GM12878 (cell line): ENCODE results near the gene NFILZ. TPM values are rescaled to one million over a fixed set of nuclear protein-coding genes. Genes with fewer than 3 reads are reported as not detected.

Source experiments
- FOXK2 ChIP-seq: fragments of 450-650 bp; IDR thresholded peaks from 2 replicates; pipeline ENCODE4 v1.6.1; 2017; ENCODE audit warnings: mild to moderate bottlenecking, moderate library complexity
- GABPA ChIP-seq: IDR thresholded peaks from 2 replicates; pipeline ENCODE4 v1.6.1; 2014; ENCODE audit warnings: antibody characterized with exemption, low read depth, mild to moderate bottlenecking, inconsistent platforms
- KAT2A ChIP-seq: conservative IDR thresholded peaks from 2 replicates; pipeline ENCODE4 v1.6.1; 2011; ENCODE audit warnings: low read depth, low read length; ENCODE audit not compliant: control insufficient read depth
- NFYB ChIP-seq: IDR thresholded peaks from 2 replicates; pipeline ENCODE4 v1.6.1; 2011; ENCODE audit warnings: low read depth, mild to moderate bottlenecking, low read length, improper control_type of control experiment, moderate library complexity; ENCODE audit not compliant: insufficient read depth
- PKNOX1 ChIP-seq: fragments of 450-650 bp; IDR thresholded peaks from 2 replicates; pipeline ENCODE4 v1.6.1; 2016; ENCODE audit warnings: mild to moderate bottlenecking
- SREBF2 ChIP-seq: IDR thresholded peaks from 2 replicates; pipeline ENCODE4 v1.6.1; 2012; ENCODE audit warnings: mild to moderate bottlenecking, low read length
- TBL1XR1 ChIP-seq: IDR thresholded peaks from 2 replicates; pipeline ENCODE4 v1.6.1; 2012; ENCODE audit warnings: low read depth, low read length, improper control_type of control experiment
- ZBTB11 ChIP-seq: fragments of 450-650 bp; formaldehyde crosslinking; IDR thresholded peaks from 2 replicates; pipeline ENCODE4 v1.5.0; 2022; ENCODE audit warnings: mild to moderate bottlenecking, missing genetic modification characterization
- ZBTB33 ChIP-seq: fragments of 450-650 bp; IDR thresholded peaks from 2 replicates; pipeline ENCODE4 v1.6.1; 2017; ENCODE audit warnings: mild to moderate bottlenecking
- ZBTB40 ChIP-seq: fragments of 450-650 bp; IDR thresholded peaks from 2 replicates; pipeline ENCODE4 v1.6.1; 2016; ENCODE audit warnings: mild to moderate bottlenecking, moderate library complexity, borderline replicate concordance
- polyA plus RNA-seq, 11 experiments: library from polyadenylated mRNA; depleted of rRNA in 4 of 11; unstranded in 6 of 11; stranded (reverse) in 5 of 11; fragments of >200 nt; fragmentation: Nextera tagmentation in 4 of 11; fragmentation: Illumina TruSeq in 1 of 11; extraction: Ambion mirVana in 4 of 11; extraction: Trizol in 1 of 11; gene quantifications; 1 replicate in 1 of 11; 2 replicates in 10 of 11; pipeline versions ENCODE4 v1.2.1 to v1.2.3, GENCODE V29; 2011 to 2016; ENCODE audit warnings: inconsistent platforms in 2 of 11, missing spikeins in 2 of 11, low read depth in 1 of 11
- total RNA-seq, 4 experiments: library from RNA; depleted of rRNA in 3 of 4; stranded (reverse); fragments of >200 nt in 3 of 4; fragmentation: Illumina TruSeq in 1 of 4; extraction: Trizol in 1 of 4; gene quantifications; 2 replicates each; pipeline versions ENCODE4 v1.2.1 to v1.2.3, GENCODE V29; 2013 to 2021
- TF ChIP-seq, protein P1 (sequence below): IDR thresholded peaks from 2 replicates; pipeline ENCODE4 v1.6.1; 2012; ENCODE audit warnings: low read depth, low read length, improper control_type of control experiment

NFILZ gene
- total and polyA plus RNA-seq, 10 of the 15 experiments (the other 5 are each of a cell fraction or from before 2014, with no cell fraction given), result not detected

- TF ChIP-seq ZBTB40 (no peak), GABPA (no peak), ZBTB33 (no peak), KAT2A (no peak), PKNOX1 (no peak), NFYB (no peak), ZBTB11 (CRISPR knock-in tag) (no peak), FOXK2 (no peak), TBL1XR1 (no peak), SREBF2 (no peak)
- TF ChIP-seq, protein P1, sequence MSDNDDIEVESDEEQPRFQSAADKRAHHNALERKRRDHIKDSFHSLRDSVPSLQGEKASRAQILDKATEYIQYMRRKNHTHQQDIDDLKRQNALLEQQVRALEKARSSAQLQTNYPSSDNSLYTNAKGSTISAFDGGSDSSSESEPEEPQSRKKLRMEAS, result no peak
These were observed 17.8 kb downstream of the NFILZ start (continued) for GRCh38 chr19:8648240-8648639.
